ENCODE data around the gene APOBEC3B.
A peak's percentile ranks its signal among the peaks of the same experiment; 100 is the strongest.

Gene APOBEC3B

DNA sequence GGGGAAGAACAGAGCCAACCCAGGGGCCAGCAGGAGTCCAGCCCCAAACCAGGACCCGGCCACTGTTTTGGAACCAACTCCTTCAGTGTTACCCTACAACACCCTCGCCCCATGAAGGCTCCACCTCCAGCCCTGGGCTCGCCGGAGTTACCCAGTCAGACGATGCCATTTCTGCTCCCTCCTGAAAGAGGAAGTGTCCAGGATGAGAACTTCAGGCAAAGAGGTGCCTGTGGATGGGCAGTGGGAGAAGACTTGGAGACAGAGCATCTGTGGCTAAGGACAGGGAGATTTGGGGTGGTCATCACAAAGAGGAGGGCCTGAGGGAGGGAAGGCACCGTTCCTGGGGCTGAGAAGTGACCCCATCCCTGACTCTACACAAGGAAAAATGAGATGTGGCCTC, 14.0 kb downstream of the APOBEC3B start:
- no peaks in the 10 kb centered on the region for H3K79me2 ChIP-seq (ENCODE audit: insufficient read depth, low read length)
- no peaks in the 10 kb centered on the region for H3K9me2 ChIP-seq (ENCODE audit: low read depth, low read length)
- no peaks in the 10 kb centered on the region for H3K9me3 ChIP-seq (ENCODE audit: low read length)
- H3F3A ChIP-seq (ENCODE audit: insufficient read depth, low read length), result no peaks in the 10 kb centered on the region
- no peak overlapping the region for H3K9ac ChIP-seq (ENCODE audit: low read length)
- no peaks in the 10 kb centered on the region for H4K20me1 ChIP-seq (ENCODE audit: insufficient read depth, low read length)
- H3K27ac ChIP-seq (ENCODE audit: low read depth, low read length, poor library complexity, severe bottlenecking), result no peak overlapping the region
- H3K4me1 ChIP-seq (ENCODE audit: insufficient read depth, low read length, severe bottlenecking), result no peaks in the 10 kb centered on the region
- H3K4me3 ChIP-seq (ENCODE audit: low read depth, low read length, poor library complexity, severe bottlenecking), result no peak overlapping the region
- TF ChIP-seq, protein P1, sequence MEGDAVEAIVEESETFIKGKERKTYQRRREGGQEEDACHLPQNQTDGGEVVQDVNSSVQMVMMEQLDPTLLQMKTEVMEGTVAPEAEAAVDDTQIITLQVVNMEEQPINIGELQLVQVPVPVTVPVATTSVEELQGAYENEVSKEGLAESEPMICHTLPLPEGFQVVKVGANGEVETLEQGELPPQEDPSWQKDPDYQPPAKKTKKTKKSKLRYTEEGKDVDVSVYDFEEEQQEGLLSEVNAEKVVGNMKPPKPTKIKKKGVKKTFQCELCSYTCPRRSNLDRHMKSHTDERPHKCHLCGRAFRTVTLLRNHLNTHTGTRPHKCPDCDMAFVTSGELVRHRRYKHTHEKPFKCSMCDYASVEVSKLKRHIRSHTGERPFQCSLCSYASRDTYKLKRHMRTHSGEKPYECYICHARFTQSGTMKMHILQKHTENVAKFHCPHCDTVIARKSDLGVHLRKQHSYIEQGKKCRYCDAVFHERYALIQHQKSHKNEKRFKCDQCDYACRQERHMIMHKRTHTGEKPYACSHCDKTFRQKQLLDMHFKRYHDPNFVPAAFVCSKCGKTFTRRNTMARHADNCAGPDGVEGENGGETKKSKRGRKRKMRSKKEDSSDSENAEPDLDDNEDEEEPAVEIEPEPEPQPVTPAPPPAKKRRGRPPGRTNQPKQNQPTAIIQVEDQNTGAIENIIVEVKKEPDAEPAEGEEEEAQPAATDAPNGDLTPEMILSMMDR (IDR thresholded peaks at IDR 0.05; ENCODE audit: low read length), result no peak
- TF ChIP-seq EZH2 (IDR thresholded peaks at IDR 0.05; ENCODE audit: borderline replicate concordance, low read length), result no peak
- no peaks in the 10 kb centered on the region for H3K36me3 ChIP-seq (ENCODE audit: insufficient read depth, low read length)
- H3K27me3 ChIP-seq (ENCODE audit: insufficient read depth, low read length), result no peaks in the 10 kb centered on the region
- no peak overlapping the region for H2AFZ ChIP-seq (ENCODE audit: low read length)
- no peak overlapping the region for H3K4me2 ChIP-seq (ENCODE audit: low read length)

DNA sequence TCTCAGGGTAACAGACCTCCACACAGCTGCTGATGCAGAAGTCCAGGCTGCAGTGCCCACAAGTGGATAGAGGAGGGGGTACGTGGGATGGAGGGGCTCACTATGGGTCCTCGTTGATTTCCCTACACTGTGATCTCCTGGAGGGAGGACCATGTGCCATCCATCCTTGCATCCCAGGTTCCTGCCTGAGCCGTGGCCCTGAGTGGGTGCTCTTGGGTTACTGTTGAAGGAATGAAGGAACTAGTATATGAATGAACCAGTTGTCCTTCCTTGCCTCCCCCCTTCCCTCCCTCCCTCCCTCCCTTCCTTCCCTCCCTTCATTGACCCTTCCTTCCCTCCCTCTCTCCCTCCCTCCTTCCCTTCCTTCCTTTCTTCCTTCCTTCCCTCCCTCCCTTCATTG, 15.4 kb downstream of the APOBEC3B start:
- no peak overlapping the region for H3K9ac ChIP-seq (ENCODE audit: low read length)
- no peaks in the 10 kb centered on the region for H3K9me2 ChIP-seq (ENCODE audit: low read depth, low read length)
- no peaks in the 10 kb centered on the region for H3K9me3 ChIP-seq (ENCODE audit: low read length)
- no peak overlapping the region for H3K27ac ChIP-seq (ENCODE audit: low read depth, low read length, poor library complexity, severe bottlenecking)
- no peak for TF ChIP-seq EZH2 (IDR thresholded peaks at IDR 0.05; ENCODE audit: borderline replicate concordance, low read length)
- TF ChIP-seq, protein P1 (IDR thresholded peaks at IDR 0.05; ENCODE audit: low read length), result no peak
- no peak overlapping the region for H3K4me3 ChIP-seq (ENCODE audit: low read depth, low read length, poor library complexity, severe bottlenecking)
- H4K20me1 ChIP-seq (ENCODE audit: insufficient read depth, low read length), result no peaks in the 10 kb centered on the region
- no peaks in the 10 kb centered on the region for H3K36me3 ChIP-seq (ENCODE audit: insufficient read depth, low read length)
- H3K4me2 ChIP-seq (ENCODE audit: low read length), result no peak overlapping the region
- no peak overlapping the region for H2AFZ ChIP-seq (ENCODE audit: low read length)
- H3K4me1 ChIP-seq (ENCODE audit: insufficient read depth, low read length, severe bottlenecking), result no peaks in the 10 kb centered on the region
- H3F3A ChIP-seq (ENCODE audit: insufficient read depth, low read length), result no peaks in the 10 kb centered on the region
- H3K79me2 ChIP-seq (ENCODE audit: insufficient read depth, low read length), result no peaks in the 10 kb centered on the region
- no peaks in the 10 kb centered on the region for H3K27me3 ChIP-seq (ENCODE audit: insufficient read depth, low read length)

DNA sequence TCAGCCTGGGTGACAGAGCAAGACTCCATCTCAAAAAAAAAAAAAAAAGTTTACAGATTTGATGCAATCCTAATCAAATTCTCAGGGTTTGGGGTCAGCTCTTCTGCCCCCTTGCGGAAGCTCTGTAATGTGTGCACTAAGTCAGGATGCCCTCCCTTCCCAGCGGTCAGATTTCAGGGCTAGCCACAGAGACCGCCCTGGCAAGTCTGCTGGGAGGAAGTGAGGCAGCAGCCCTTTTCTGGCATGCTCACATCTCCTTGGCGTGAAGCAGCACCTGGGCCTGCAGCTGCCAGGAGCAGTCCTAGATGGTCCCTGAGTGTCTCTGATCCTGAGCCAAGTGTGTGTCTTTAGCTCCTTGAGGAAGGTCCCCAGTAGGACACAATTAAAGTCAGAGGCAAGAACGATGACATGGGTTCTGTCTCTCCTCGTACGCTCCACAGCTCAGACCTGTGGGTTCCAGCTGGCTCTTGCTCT, 21.1 kb downstream of the APOBEC3B start:
- H3K9me2 ChIP-seq (ENCODE audit: low read depth, low read length), result no peaks in the 10 kb centered on the region
- no peaks in the 10 kb centered on the region for H3K36me3 ChIP-seq (ENCODE audit: insufficient read depth, low read length)
- H3K4me3 ChIP-seq (ENCODE audit: low read depth, low read length, poor library complexity, severe bottlenecking), result no peak overlapping the region
- no peak for TF ChIP-seq EZH2 (IDR thresholded peaks at IDR 0.05; ENCODE audit: borderline replicate concordance, low read length)
- TF ChIP-seq, protein P1 (IDR thresholded peaks at IDR 0.05; ENCODE audit: low read length), result peak; percentile 70
- no peaks in the 10 kb centered on the region for H3K9me3 ChIP-seq (ENCODE audit: low read length)
- no peaks in the 10 kb centered on the region for H3K27me3 ChIP-seq (ENCODE audit: insufficient read depth, low read length)
- no peak overlapping the region for H3K4me2 ChIP-seq (ENCODE audit: low read length)
- no peaks in the 10 kb centered on the region for H4K20me1 ChIP-seq (ENCODE audit: insufficient read depth, low read length)
- no peaks in the 10 kb centered on the region for H3K4me1 ChIP-seq (ENCODE audit: insufficient read depth, low read length, severe bottlenecking)
- H2AFZ ChIP-seq (ENCODE audit: low read length), result no peak overlapping the region
- H3K9ac ChIP-seq (ENCODE audit: low read length), result no peak overlapping the region
- H3K27ac ChIP-seq (ENCODE audit: low read depth, low read length, poor library complexity, severe bottlenecking), result no peak overlapping the region
- H3K79me2 ChIP-seq (ENCODE audit: insufficient read depth, low read length), result no peaks in the 10 kb centered on the region
- no peaks in the 10 kb centered on the region for H3F3A ChIP-seq (ENCODE audit: insufficient read depth, low read length)

All from OCI-LY1 (cell line).